ENCODE results near the gene MKNK1.

The MKNK1 gene

GRCh38 chr1:46517932-46518498 is 86.1 kb downstream of the MKNK1 start:
- DNase-seq (ENCODE audit: extremely low read depth, low read depth) = no peak
- H3K4me3 ChIP-seq (replicated peaks; ENCODE audit: low read depth, low read length) = no peak overlapping the region
- no peak for TF ChIP-seq CTCF (IDR thresholded peaks at IDR 0.05; ENCODE audit: low read depth, low read length, missing control alignments)

- no peak for DNase-seq (ENCODE audit: extremely low read depth, low read depth)
- no peak for TF ChIP-seq CTCF (IDR thresholded peaks at IDR 0.05; ENCODE audit: low read depth, low read length, missing control alignments)
- no peak overlapping the region for H3K4me3 ChIP-seq (replicated peaks; ENCODE audit: low read depth, low read length)
Measured at GRCh38 chr1:46517010-46517600, 87.0 kb downstream of the MKNK1 start.

- H3K4me3 ChIP-seq (replicated peaks; ENCODE audit: low read depth, low read length) = no peak overlapping the region
- TF ChIP-seq CTCF (IDR thresholded peaks at IDR 0.05; ENCODE audit: low read depth, low read length, missing control alignments) = no peak
- DNase-seq (ENCODE audit: extremely low read depth, low read depth) = no peak
Measured at GRCh38 chr1:46516200-46516950, 87.7 kb downstream of the MKNK1 start.

- DNase-seq (ENCODE audit: extremely low read depth, low read depth) = no peak
- no peak for TF ChIP-seq CTCF (IDR thresholded peaks at IDR 0.05; ENCODE audit: low read depth, low read length, missing control alignments)
- H3K4me3 ChIP-seq (replicated peaks; ENCODE audit: low read depth, low read length) = no peak overlapping the region
Measured at GRCh38 chr1:46515576-46515975, 88.5 kb downstream of the MKNK1 start.

- no peak for DNase-seq (ENCODE audit: extremely low read depth, low read depth)
- no peak for TF ChIP-seq CTCF (IDR thresholded peaks at IDR 0.05; ENCODE audit: low read depth, low read length, missing control alignments)
- no peak overlapping the region for H3K4me3 ChIP-seq (replicated peaks; ENCODE audit: low read depth, low read length)
Measured at GRCh38 chr1:46513536-46513935, 90.5 kb downstream of the MKNK1 start.

GRCh38 chr1:46512792-46513190 is 91.3 kb downstream of the MKNK1 start:
- no peak overlapping the region for H3K4me3 ChIP-seq (replicated peaks; ENCODE audit: low read depth, low read length)
- no peak for TF ChIP-seq CTCF (IDR thresholded peaks at IDR 0.05; ENCODE audit: low read depth, low read length, missing control alignments)
- DNase-seq (ENCODE audit: extremely low read depth, low read depth) = no peak

Data from HFF-Myc (cell line).